ENCODE data around the gene TEDC2. TPM values are rescaled to one million over a fixed set of nuclear protein-coding genes. Genes with fewer than 3 reads are reported as not detected.

The TEDC2 gene
- total RNA-seq, 2 experiments from 2014 or later, result 23.2 to 30.7 TPM

DNA sequence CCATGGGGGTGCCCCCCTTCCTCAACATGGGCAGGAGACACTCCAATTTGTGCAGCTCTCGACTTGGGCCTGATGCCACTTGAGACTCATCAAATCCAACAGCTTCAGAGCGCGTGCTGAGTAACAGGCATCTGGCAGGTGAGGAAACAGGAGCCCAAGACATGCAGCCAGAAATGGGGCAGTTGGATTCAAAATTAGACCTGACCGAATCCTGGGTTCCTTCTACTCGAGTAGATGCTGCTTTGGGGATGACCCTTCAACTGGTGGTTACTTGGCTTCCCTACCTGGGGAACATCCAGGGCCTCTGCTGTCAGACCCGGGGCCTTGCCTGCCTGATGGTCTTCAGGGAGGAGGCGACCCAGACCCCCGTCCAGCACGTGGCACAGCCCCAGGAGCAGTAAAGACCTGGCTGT lies 10.7 kb downstream of the TEDC2 start:
- Mint-ChIP-seq H3K4me1 (ENCODE audit: low read depth) (peaks cover 24% of the 10 kb centered on the region), H3K36me3 (ENCODE audit: low read depth) (no peaks in the 10 kb centered on the region), H3K9me3 (no peaks in the 10 kb centered on the region), H3K27me3 (peaks cover 32% of the 10 kb centered on the region), H3K27ac (no peak overlapping the region), H3K4me3 (no peak overlapping the region)
- no peak for TF ChIP-seq CTCF (IDR thresholded peaks at IDR 0.05)
- DNase-seq, result peak; percentile 39
- ATAC-seq, result no peak
- intact Hi-C loops (cut with micrococcal nuclease), result no loop called here
- POLR2A ChIA-PET, result interaction anchor here (0.9 to 2.8 kb wide), 4 partner anchors 9 to 316 kb away, joined by 3 to 19 read pairs (median 5); partner anchors contain the start of gene TEDC2
- CTCF ChIA-PET, result interaction anchor here (0.6 to 0.8 kb wide), 2 partner anchors 11 to 30 kb away, joined by 3 to 4 read pairs; partner anchors contain the start of gene TEDC2

DNA sequence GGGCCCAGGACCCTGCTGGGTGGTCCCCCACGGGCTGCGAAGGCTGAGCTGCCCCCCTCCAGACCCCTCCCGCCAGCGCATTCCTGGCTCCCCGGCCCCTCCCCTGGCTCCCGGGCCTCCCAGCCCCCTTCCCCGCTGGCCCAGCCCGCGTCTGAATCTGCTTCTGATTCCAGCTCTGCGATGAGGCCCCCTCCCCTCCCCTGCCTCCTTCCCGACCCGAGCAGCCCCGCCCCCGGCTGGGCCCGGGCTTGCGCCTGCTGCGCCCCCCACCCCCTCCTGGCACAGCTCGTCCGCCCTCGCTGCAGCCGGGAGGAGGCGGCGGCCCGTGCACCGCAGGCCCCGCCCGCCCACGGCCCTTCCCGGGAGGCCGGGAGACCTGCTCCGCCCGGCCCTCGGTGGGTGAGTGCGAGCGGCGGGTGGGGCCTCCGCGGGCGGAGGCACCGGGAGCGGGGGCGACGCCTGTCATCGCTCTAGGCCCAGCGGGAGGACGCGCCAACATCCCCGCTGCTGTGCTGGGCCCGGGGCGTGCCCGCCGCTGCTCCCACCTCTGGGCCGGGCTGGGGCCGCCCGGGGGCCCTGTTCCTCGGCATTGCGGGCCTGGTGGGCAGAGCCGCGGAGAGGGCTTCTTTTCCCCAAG lies 11.2 kb downstream of the TEDC2 start, which contains the start of gene NTN3:
Gene NTN3, plus strand, starts transcription at position 282 of the 637 bp plus-strand sequence. CDS start 405 bp downstream, outside the sequence.
- peak; percentile 50 for DNase-seq
- peaks cover 32% of the 10 kb centered on the region for H3K27me3 Mint-ChIP-seq
- ChIA-PET CTCF (interaction anchor here (0.6 to 0.8 kb wide), 2 partner anchors 11 to 30 kb away, joined by 3 to 4 read pairs; partner anchors contain the start of gene TEDC2), POLR2A (interaction anchor here (1.1 to 2.8 kb wide), 2 partner anchors 11 to 317 kb away, joined by 3 to 19 read pairs; partner anchors contain the start of gene TEDC2)
- peak; percentile 8 for ATAC-seq
- H3K4me3 Mint-ChIP-seq, result no peak within 1 kb of the TSS
- peaks cover 26% of the 10 kb centered on the region for H3K4me1 Mint-ChIP-seq (ENCODE audit: low read depth)
- intact Hi-C loops (cut with micrococcal nuclease), result no loop called here
- H3K27ac Mint-ChIP-seq, result no peak within 1 kb of the TSS
- H3K9me3 Mint-ChIP-seq, result no peaks in the 10 kb centered on the region
- TF ChIP-seq CTCF (IDR thresholded peaks at IDR 0.05), result no peak
- no peaks in the 10 kb centered on the region for H3K36me3 Mint-ChIP-seq (ENCODE audit: low read depth)

GRCh38 chr16:2471653-2472487 lies 12.0 kb downstream of the TEDC2 start:
- ChIA-PET CTCF (no interaction called here), POLR2A (interaction anchor here (1.5 to 2.8 kb wide), 2 partner anchors 12 to 317 kb away, joined by 3 to 19 read pairs; partner anchors contain the start of genes TEDC2 and TRAF7)
- no peak overlapping the region for H3K4me3 Mint-ChIP-seq
- ATAC-seq (no peak), DNase-seq (no peak)
- H3K4me1 Mint-ChIP-seq (ENCODE audit: low read depth), result peaks cover 31% of the 10 kb centered on the region
- no peak overlapping the region for H3K27ac Mint-ChIP-seq
- H3K27me3 Mint-ChIP-seq, result peaks cover 32% of the 10 kb centered on the region
- intact Hi-C loops (cut with micrococcal nuclease), result no loop called here
- no peaks in the 10 kb centered on the region for H3K36me3 Mint-ChIP-seq (ENCODE audit: low read depth)
- TF ChIP-seq CTCF (IDR thresholded peaks at IDR 0.05), result no peak
- no peaks in the 10 kb centered on the region for H3K9me3 Mint-ChIP-seq

- peaks cover 27% of the 10 kb centered on the region for H3K4me1 Mint-ChIP-seq (ENCODE audit: low read depth)
- H3K36me3 Mint-ChIP-seq (ENCODE audit: low read depth), result no peaks in the 10 kb centered on the region
- intact Hi-C loops (cut with micrococcal nuclease), result no loop called here
- H3K9me3 Mint-ChIP-seq, result no peaks in the 10 kb centered on the region
- ChIA-PET CTCF (no interaction called here), POLR2A (interaction anchor here (1.5 to 2.2 kb wide), 2 partner anchors 12 to 317 kb away, joined by 3 to 17 read pairs; partner anchors contain the start of genes TEDC2 and TRAF7)
- H3K4me3 Mint-ChIP-seq, result no peak overlapping the region
- DNase-seq (no peak), ATAC-seq (no peak)
- no peak for TF ChIP-seq CTCF (IDR thresholded peaks at IDR 0.05)
- H3K27ac Mint-ChIP-seq, result no peak overlapping the region
- peaks cover 28% of the 10 kb centered on the region for H3K27me3 Mint-ChIP-seq
Observed at GRCh38 chr16:2472488-2472864, 12.6 kb downstream of the TEDC2 start.
